Epidermal melanocyte (primary cell): ENCODE measurements around the gene ZFAND5.

ENCODE experiments used
- DNase-seq: peaks from one replicate; pipeline ENCODE4 v3.0.0; 2011; ENCODE audit warnings: low spot score; ENCODE audit not compliant: insufficient read length

ZFAND5 gene

DNA sequence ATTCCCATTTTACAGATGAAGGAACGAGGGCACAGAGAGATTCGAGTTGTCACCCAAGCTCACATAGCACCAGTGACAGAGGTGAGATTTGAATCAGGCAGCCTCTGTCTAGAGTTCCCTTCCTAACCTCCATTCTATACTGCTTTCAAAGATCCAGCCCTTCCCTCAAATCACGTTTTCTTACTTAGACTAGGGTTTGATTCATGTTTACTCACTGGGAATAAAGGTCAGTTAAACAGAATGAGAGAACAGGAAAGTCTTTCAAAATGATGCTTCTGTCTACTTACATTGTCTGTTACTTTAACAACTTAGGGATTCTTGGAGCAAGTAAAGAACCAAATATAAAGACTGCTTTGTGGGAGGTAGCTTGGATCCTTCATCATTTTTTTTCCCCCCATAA, 40.0 kb downstream of the ZFAND5 start:
- DNase-seq: no peak

DNA sequence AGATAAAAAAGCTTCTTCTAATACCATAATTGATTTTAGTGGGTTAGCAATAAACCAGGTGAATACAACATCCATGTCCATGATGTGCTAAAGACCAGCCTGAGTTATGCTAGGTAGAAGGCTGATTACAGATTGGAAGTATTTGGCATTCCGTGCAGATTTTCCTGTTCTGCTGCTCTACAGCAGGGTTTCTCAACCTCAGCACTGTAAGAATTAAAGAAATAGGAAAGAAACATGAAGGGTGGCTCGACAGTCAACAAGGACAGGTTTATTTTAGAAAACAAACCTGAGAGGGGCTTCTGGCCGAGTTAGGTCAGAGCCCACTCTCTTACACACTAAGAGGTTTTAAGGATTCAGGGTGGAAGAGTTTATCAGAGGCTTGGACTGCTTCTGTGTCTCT, 42.3 kb downstream of the ZFAND5 start:
- no peak for DNase-seq

DNA sequence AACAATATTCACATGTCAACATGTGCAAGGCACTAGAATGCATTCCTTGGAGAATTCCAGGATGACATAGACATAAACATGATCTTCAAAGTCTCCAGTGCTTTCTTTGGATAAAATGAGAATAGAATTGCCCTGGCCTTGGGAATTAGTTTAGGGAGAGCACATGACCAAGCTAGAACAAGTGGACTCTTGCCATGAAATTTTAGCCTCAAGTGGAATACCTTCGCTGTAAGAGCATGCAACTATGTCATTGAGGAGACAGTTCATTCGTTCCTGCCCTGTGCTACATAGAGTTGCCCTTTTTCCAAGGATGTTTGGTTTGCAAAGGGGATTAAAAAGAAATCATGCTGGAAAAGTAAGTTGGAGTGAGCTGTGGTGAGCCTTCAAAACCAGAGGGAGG, 42.7 kb downstream of the ZFAND5 start:
- DNase-seq: no peak

DNA sequence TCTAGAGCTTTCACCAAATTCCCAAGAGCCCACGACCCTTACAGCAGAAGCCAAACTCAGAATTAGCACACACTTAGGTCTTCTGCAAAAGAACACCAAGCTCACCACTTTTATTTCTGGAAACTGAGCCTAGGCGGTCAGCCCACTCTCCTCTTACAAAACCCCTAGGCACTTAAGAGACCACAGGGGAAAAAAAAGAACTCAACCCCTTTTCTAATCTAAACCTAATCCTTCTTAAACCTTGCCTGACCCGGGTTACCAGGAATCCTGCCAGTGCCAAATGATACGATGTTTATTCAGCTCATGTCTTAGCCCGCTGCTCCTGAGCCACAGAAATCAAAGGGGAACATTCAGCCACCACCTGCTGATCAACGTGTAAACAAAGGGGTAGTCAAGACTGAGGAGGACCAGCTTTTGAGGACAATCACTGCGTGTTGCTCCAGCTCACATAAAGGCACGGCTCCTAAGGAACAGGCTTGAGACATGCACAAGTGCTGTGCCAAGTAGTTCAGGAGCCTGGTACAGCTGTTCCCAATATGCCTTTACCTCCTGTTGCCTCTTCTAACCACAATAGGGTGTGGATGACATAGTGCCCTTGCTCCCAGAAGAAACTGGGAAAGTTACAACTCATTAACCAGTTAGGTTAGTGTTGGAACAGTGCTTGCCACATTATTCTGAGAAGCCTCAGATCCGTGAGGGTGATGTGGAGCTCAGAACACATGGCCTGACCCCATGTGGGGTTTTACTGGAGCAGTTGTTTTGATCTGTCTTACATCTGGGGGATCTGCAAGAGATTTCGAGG, 49.3 kb downstream of the ZFAND5 start:
- DNase-seq: no peak

DNA sequence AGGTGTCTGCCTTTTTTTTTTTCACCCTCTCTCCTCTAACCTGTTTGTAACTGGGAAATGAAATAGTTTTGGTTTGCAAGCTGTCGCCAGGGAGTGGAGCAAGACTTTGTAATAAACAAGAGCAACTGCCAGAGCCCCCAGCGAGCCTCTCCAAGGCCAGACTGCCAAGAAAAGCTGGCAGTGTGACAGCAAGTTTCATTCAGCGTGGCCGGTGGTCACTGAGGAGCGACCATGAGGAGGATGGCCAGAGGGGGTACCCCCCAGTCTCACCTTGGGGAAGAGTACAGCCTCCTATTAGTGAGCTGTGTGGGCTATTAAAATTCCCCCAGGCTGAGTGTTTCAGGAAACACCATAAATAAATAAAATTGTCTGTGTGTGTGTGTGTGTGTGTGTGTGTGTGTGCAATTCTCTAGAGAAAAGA, 49.9 kb downstream of the ZFAND5 start:
- no peak for DNase-seq

DNA sequence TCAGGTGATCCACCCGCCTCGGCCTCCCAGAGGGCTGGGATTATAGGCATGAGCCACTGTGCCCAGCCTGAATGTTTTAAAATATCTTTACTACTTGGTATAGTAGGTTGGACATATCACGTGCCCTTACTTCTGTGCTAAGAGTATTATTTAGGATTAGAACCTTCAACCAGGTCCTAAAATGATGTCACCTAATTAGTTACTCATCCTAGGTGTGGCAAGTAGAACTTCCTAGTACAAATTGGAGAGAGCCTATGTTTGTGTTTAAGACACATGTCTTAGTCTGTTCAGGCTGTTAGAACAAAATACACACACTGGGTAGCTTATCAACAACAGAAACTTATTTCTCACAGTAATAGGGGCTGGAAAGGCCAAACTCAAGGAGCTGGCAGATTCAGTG, 51.5 kb downstream of the ZFAND5 start:
- no peak for DNase-seq

DNA sequence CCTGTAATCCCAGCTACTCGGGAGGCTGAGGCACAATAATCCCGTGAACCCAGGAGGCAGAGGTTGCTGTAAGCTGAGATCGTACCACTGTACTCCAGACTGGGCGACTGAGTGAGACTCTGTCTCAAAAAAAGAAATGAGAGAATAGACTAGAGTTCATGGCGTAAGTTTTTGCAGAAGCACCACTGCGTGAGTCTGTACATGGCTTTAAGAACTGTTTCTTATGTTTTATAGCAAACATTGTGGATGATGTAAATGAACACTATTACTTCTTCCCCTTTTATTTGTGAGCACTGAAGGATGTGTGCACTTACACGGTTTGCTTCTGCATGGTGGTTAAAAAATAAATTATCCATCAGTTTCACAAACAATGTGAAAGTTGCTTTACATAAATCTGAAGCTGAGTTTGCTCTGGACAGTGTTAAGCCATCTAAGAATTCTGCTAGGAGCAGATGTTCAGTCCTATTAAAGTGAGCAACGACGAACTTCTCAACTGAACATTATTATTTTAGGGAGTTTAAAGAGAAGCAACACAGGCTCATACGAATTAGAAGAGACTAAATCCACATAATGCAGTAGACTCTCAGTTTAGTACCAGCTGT, 52.5 kb downstream of the ZFAND5 start:
- no peak for DNase-seq

DNA sequence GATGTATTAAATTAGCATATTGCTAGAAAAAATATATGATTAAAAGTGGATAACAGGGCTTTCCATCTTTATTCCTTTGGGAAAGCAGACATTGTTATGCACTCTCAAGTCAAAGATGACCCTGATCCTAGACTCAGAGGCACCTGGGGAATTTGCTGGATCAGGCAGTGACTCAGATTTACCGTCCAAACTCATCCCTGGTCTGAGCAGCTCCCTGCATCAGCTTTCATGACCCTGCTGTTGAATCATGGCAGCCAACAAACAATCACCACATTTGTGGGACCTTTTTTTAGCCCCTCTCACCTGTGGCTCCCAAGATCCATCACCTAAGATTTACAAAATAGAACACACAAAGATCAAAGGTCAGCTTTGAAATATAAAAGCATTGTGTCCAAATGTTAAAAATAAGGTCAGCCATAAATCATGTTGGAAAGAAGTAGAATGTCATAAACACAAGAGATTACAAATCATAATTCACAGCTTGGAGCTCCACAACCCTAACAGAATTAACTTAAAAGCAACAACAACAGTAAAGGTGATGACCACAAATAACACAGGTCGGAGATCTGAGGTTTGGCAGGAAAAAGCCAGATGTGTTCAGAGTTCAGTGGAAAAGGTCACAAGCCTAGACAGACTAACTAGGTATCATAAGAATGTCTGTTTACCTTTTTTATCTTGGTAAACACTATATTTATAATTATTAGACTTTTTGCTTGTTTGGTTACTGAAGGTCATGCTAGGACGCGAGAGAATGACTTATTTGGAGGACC, 55.5 kb downstream of the ZFAND5 start:
- DNase-seq: no peak

DNA sequence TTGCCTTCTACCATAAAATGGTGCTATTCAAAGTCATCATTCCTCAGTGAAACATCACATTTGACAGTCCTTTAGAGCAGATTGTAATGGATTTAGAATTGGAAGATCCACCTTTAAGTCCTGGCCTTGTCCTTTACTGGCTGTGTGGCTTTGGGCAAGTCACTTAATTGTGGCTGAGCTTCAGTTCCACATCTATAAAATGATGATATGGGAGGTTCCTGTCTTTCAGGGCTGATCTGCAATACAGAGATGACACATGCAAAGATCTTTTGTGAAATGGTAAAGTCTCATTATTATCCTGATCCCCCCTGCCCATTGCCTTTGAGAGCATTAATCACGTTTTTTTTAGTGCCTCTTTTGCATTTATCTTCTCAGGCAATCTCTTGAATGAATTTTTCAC, 58.2 kb downstream of the ZFAND5 start:
- no peak for DNase-seq

DNA sequence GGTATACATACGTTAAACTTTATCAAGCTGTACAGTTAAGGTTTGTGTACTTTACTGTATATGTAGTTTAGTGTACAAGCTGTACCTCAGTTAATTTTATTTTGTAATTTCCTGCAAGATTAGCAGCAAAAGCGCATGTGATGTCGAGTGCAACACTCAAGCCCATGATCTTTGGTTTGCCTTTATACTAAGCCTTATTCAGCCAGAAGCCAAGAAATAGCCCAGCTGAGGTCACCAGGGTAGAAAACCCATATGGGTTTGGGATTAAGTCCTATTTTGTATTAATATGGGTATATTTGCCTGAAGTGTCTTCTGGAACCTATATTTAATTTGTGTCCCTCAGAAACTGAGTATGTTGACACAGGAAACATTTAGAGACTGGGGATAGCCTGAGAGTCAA, 59.3 kb downstream of the ZFAND5 start:
- DNase-seq: no peak

DNA sequence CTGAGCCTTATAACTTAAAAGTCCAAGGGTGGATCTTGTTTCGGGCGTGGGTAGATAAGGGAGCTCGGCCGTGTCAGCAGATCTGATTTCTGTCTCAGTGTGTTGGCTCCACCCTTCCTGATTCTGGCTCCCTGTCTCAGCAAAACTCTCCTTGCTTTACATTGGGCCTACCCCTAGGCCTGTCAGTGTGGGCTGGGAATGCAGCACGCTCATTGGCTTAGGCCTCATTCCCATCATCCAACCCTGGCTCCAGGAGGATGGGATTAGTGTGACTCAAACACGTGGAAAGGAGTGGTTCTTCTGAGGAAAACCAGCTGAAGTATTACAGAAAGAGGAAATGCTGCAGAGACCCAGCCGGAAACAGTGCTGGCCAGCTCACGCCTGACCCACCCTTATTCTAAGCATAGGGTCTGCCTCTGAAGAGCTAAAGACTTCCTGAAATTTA, 59.9 kb downstream of the ZFAND5 start:
- peak; percentile 32 for DNase-seq

DNA sequence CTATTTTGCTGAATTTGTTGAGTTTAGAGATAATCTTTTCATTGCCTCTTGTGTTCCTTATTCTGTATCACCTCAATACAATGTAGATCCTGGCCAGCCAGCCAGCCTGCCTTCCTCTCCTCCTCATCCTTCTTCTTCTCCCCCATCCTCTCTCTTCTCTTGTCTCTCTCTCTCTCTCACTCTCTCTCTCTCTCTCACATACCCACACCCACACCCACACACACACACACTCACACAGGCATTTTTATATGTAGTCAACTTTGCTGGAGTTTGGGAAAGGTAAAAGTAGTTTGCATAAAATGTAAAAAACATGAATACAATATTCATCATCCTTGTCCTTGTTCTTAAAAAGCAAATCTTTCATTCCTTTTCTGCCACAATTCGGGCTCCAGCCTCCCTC, 60.5 kb downstream of the ZFAND5 start:
- no peak for DNase-seq
